IPS-18c (cell line): ENCODE measurements around the gene SMAD6.

Experiments used
- H3K4me3 ChIP-seq: 2 replicates; pipeline ENCODE4 v1.7.0; 2013; ENCODE audit warnings: low read depth, mild to moderate bottlenecking, low read length, moderate library complexity; ENCODE audit not compliant: insufficient read depth
- H3K9me3 ChIP-seq: one replicate; pipeline ENCODE4 v1.6.1; 2013; ENCODE audit warnings: mild to moderate bottlenecking, low read length, moderate library complexity; ENCODE audit not compliant: control insufficient read depth, insufficient read depth

SMAD6 gene

GRCh38 chr15:66692808-66693596 is 9.0 kb upstream of the SMAD6 start:
- no peak overlapping the region for H3K4me3 ChIP-seq
- no peaks in the 10 kb centered on the region for H3K9me3 ChIP-seq

DNA sequence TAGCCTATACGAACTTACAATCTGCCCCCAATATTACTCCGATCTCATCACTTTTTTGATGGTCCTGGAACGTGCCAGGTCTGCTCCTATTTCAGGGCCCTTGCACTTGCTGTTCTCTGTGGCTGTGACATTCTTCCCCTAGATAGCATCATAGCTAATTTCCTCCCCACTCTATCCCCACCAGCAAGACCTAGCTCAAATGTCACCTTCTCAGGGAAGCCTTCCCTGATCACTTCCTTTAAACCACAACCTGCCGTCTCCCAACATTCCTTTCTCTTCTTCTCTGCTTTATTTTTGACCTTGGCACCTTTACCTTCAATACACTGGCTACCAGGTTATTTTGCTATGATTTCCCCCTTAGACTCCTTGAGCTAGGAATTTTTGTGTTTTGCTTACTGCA is 5.3 kb upstream of the SMAD6 start:
- Histone ChIP-seq H3K9me3 (no peaks in the 10 kb centered on the region), H3K4me3 (no peak overlapping the region)

- no peak overlapping the region for H3K4me3 ChIP-seq
- no peaks in the 10 kb centered on the region for H3K9me3 ChIP-seq
These were observed 3.6 kb upstream of the SMAD6 start for GRCh38 chr15:66698318-66698961.

- Histone ChIP-seq H3K4me3 (no peak overlapping the region), H3K9me3 (no peaks in the 10 kb centered on the region)
These were observed 3.1 kb upstream of the SMAD6 start for GRCh38 chr15:66698971-66699370.

DNA sequence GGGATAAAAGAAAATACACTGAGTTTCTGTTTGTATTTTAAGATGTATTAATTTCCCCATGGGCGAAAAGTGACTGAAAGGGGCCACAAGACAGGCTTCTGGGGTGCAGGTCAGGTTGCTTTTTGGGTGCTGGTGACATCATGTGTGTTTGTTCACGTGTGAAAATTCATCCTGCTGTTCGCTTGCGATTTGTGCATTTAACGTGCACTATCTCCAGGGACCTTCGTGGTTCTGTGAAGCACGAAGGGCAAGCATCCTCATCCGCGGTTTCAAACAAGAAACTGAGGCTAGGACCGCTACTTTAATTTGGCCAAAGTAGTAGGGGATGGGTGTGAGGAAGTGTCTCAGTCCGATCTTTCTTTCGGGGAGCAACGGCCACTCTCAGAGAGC is 1.6 kb upstream of the SMAD6 start:
- no peaks in the 10 kb centered on the region for H3K9me3 ChIP-seq
- peak overlapping the region; percentile 42 for H3K4me3 ChIP-seq

GRCh38 chr15:66700802-66701421 is 1.1 kb upstream of the SMAD6 start:
- H3K4me3 ChIP-seq, result peak overlapping the region; percentile 74
- no peaks in the 10 kb centered on the region for H3K9me3 ChIP-seq

GRCh38 chr15:66701422-66702034 is 508 bp upstream of the SMAD6 start:
- Histone ChIP-seq H3K9me3 (no peaks in the 10 kb centered on the region), H3K4me3 (peak overlapping the region; percentile 74)

DNA sequence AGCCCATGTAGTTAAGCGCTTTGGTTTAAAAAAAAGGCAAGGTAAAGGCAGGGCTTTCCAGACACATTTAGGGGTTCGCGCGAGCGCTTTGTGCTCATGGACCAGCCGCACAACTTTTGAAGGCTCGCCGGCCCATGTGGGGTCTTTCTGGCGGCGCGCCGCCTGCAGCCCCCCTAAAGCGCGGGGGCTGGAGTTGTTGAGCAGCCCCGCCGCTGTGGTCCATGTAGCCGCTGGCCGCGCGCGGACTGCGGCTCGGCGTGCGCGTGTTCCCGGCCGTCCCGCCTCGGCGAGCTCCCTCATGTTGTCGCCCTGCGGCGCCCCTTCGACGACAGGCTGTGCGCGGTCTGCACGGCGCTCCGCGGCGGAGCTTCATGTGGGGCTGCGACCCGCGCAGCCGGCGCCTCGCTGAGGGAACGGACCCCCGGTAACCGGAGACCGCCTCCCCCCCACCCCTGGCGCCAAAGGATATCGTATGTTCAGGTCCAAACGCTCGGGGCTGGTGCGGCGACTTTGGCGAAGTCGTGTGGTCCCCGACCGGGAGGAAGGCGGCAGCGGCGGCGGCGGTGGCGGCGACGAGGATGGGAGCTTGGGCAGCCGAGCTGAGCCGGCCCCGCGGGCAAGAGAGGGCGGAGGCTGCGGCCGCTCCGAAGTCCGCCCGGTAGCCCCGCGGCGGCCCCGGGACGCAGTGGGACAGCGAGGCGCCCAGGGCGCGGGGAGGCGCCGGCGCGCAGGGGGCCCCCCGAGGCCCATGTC is 927 bp downstream of the SMAD6 start:
- no peaks in the 10 kb centered on the region for H3K9me3 ChIP-seq
- peak overlapping the region; percentile 40 for H3K4me3 ChIP-seq

DNA sequence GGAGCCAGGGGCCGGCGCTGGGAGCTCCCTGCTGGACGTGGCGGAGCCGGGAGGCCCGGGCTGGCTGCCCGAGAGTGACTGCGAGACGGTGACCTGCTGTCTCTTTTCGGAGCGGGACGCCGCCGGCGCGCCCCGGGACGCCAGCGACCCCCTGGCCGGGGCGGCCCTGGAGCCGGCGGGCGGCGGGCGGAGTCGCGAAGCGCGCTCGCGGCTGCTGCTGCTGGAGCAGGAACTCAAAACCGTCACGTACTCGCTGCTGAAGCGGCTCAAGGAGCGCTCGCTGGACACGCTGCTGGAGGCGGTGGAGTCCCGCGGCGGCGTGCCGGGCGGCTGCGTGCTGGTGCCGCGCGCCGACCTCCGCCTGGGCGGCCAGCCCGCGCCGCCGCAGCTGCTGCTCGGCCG is 1.5 kb downstream of the SMAD6 start:
- Histone ChIP-seq H3K4me3 (peak overlapping the region; percentile 40), H3K9me3 (no peaks in the 10 kb centered on the region)

DNA sequence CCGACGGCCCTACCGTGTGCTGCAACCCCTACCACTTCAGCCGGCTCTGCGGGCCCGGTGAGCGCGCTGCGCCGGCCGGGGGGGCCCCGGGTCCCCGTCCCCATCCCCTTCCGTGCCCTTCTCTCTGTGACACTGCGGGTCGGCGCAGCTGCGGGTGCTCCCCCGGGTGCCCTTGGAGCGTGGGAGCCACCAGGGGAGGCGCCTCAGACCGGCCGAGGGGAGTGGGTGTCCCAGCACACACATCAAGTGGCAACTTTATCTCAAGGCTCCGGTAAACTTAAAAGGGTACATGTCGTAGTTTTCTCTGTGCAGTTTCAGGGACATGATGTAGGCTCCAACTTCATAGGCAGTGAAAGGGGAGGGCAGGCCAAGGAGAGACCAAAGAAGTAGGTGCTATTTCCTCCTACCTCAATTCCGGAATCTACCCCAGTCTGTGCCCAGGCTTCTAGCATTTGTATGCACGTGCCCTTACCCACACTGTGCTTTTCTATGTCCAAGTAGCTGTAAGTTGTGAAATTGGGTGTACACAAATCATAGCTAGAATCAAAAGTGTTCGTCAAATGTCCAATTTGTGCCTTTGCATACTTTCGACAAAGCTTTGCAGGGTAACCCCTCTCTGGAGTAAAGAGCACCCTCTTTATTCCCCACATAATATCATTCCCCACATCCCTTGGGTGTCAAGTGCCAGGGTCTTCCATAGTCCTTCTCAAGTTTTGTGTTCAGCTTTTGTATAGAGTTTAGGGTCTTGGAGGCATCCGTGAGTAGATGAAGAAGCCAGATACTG is 2.2 kb downstream of the SMAD6 start:
- H3K9me3 ChIP-seq, result no peaks in the 10 kb centered on the region
- peak overlapping the region; percentile 40 for H3K4me3 ChIP-seq

GRCh38 chr15:66704803-66705153 is 2.7 kb downstream of the SMAD6 start:
- H3K9me3 ChIP-seq, result no peaks in the 10 kb centered on the region
- H3K4me3 ChIP-seq, result no peak overlapping the region

- Histone ChIP-seq H3K4me3 (no peak overlapping the region), H3K9me3 (no peaks in the 10 kb centered on the region)
These were observed 3.5 kb downstream of the SMAD6 start for GRCh38 chr15:66705277-66706146.

GRCh38 chr15:66706225-66706732 is 4.2 kb downstream of the SMAD6 start:
- Histone ChIP-seq H3K4me3 (no peak overlapping the region), H3K9me3 (no peaks in the 10 kb centered on the region)

DNA sequence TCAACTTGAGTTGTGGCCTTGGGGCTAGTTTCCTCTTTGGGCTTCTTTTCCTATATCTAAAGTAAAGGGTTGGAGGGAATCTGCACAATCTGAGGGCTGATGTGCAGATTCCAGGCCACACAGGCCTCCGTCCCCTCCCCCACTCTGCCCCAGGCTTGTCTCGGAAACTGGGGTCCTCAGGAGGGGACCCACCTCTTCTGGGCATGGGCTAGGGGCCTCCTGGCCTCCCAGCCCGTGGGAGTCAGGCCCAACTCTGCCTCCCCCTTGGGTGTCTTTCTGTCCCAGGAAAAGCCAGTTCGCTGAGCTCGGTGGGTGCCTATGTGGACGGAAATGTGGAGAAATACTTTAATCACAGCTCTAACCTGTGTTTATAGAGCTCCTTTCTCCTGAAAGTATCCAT is 4.8 kb downstream of the SMAD6 start:
- Histone ChIP-seq H3K9me3 (no peaks in the 10 kb centered on the region), H3K4me3 (no peak overlapping the region)

DNA sequence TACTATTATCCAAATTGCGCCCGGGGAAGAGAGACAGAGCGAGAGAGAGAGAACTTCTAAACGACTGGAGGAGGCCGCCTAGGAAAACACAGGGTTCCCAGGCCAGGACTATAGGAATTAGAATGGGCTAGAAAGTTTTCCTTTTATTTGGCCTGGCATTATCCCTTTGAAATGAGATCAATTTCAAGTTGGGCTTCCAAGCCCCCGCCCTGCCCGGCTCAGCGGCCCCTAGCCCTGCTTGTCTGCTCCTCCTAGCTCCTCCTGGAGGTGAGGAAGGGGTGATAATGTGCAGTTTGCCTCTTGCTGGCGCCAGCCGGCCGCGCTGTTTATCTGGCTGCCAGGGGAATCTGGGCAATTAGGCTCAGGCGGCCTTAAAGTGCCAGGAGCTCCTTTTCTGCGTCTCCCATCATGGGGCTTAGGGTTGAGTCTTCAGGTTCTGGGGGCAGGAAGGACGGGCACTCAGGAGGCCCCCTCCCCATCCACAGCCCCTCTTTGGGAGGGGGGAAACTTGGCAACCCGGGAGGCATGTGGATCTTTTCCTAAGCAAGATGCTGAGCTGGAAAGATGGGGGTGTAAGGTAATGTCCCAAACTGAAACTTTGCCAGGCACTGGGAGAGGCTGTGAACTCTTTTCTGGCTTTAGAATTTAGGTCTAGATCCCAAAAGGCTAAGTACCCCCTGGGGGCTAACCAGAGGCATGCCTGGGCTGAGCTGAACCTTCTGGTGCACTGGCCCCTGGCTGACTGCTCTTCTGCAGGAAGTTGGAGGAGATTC is 5.5 kb downstream of the SMAD6 start:
- no peaks in the 10 kb centered on the region for H3K9me3 ChIP-seq
- H3K4me3 ChIP-seq, result no peak overlapping the region
